Smooth muscle cell (in vitro differentiated cells): ENCODE data around the gene TLR6. TPM values are rescaled to one million over a fixed set of nuclear protein-coding genes. Genes with fewer than 3 reads are reported as not detected.

Experiments
- DNase-seq: peaks from one replicate; lab custom pipeline; 2025; ENCODE audit not compliant: unreplicated experiment; lab: John Stamatoyannopoulos, UW
- H2AFZ ChIP-seq: fragments of 200-600 bp; sonication (generic); 2 replicates; pipeline ENCODE4 v1.6.0; 2016; ENCODE audit warnings: antibody characterized with exemption, low read depth, mild to moderate bottlenecking
- H3F3A ChIP-seq: fragments of 200-600 bp; sonication (generic); 2 replicates; pipeline ENCODE4 v1.6.0; 2017; ENCODE audit warnings: antibody characterized with exemption, low read depth
- H3K27ac ChIP-seq: fragments of 200-600 bp; sonication (generic); 2 replicates; pipeline ENCODE4 v1.5.1; 2016; ENCODE audit warnings: low read depth, mild to moderate bottlenecking
- H3K27me3 ChIP-seq: fragments of 200-600 bp; sonication (generic); 2 replicates; pipeline ENCODE4 v1.6.1; 2016; ENCODE audit warnings: low read depth, mild to moderate bottlenecking
- H3K36me3 ChIP-seq: fragments of 200-600 bp; sonication (generic); 2 replicates; pipeline ENCODE4 v1.5.1; 2016; ENCODE audit warnings: low read depth
- H3K4me1 ChIP-seq: fragments of 200-600 bp; sonication (generic); 2 replicates; pipeline ENCODE4 v1.5.1; 2016; ENCODE audit warnings: low read depth
- H3K4me2 ChIP-seq: fragments of 200-600 bp; sonication (generic); 2 replicates; pipeline ENCODE4 v1.6.0; 2016; ENCODE audit warnings: mild to moderate bottlenecking
- H3K4me3 ChIP-seq: fragments of 200-600 bp; sonication (generic); 2 replicates; pipeline ENCODE4 v1.5.1; 2016; ENCODE audit warnings: mild to moderate bottlenecking
- H3K79me2 ChIP-seq: fragments of 200-600 bp; sonication (generic); 2 replicates; pipeline ENCODE4 v1.6.0; 2016; ENCODE audit warnings: low read depth, mild to moderate bottlenecking
- H3K9ac ChIP-seq: fragments of 200-600 bp; sonication (generic); 2 replicates; pipeline ENCODE4 v1.6.0; 2016; ENCODE audit warnings: low read depth
- H3K9me3 ChIP-seq: fragments of 200-600 bp; sonication (generic); replicated peaks from 2 replicates; pipeline ENCODE4 v1.5.1; 2016; ENCODE audit warnings: low read depth
- H4K20me1 ChIP-seq: fragments of 200-600 bp; sonication (generic); 2 replicates; pipeline ENCODE4 v1.6.0; 2016; ENCODE audit warnings: low read depth
- CTCF ChIP-seq: fragments of 200-600 bp; sonication (generic); IDR thresholded peaks from 2 replicates; pipeline ENCODE4 v1.5.1; 2017; ENCODE audit warnings: borderline replicate concordance, mild to moderate bottlenecking, antibody characterized with exemption; ENCODE audit not compliant: insufficient read depth, poor library complexity, severe bottlenecking
- WGBS: methylation state at CpG from one replicate; pipeline ENCODE4 v1.1.7; 2016; ENCODE audit warnings: low lambda C conversion rate; 5-methylcytosine and 5-hydroxymethylcytosine counted together
- polyA plus RNA-seq: library from polyadenylated mRNA; unstranded; fragments of >200 nt; fragmentation: Nextera tagmentation; extraction: Ambion mirVana; gene quantifications from 2 replicates; pipeline ENCODE4 v1.2.1, GENCODE V29; 2016
- total RNA-seq: library from RNA; depleted of rRNA; stranded (reverse); fragments of >200 nt; gene quantifications from 2 replicates; pipeline ENCODE4 v1.2.3, GENCODE V29; 2014

Gene TLR6
- total and polyA plus RNA-seq, 2 experiments from 2014 or later, result 0.17 to 4.4 TPM

- Histone ChIP-seq H3K4me2 (peak overlapping the region; percentile 52), H3K9ac (peak overlapping the region; percentile 75), H3F3A (peaks cover 33% of the 10 kb centered on the region), H2AFZ (no peak overlapping the region), H3K27me3 (no peaks in the 10 kb centered on the region), H3K36me3 (peaks cover 14% of the 10 kb centered on the region), H3K27ac (peak overlapping the region; percentile 98), H4K20me1 (peaks cover 73% of the 10 kb centered on the region), H3K4me1 (no peaks in the 10 kb centered on the region), H3K79me2 (peaks cover 60% of the 10 kb centered on the region), H3K4me3 (no peak overlapping the region), H3K9me3 (no peaks in the 10 kb centered on the region)
- WGBS, result 79% methylated on average over 1 of the region's 1 CpG
- TF ChIP-seq CTCF, result no peak
- no peak for DNase-seq
These were observed 32.5 kb upstream of the TLR6 start for GRCh38 chr4:38889143-38889542.

GRCh38 chr4:38884254-38884653 lies 27.6 kb upstream of the TLR6 start:
- Histone ChIP-seq H3K4me1 (no peaks in the 10 kb centered on the region), H3F3A (peaks cover 32% of the 10 kb centered on the region), H3K36me3 (peaks cover 21% of the 10 kb centered on the region), H3K4me2 (no peak overlapping the region), H3K79me2 (peaks cover 74% of the 10 kb centered on the region), H3K9me3 (no peaks in the 10 kb centered on the region), H3K27ac (no peak overlapping the region), H3K27me3 (no peaks in the 10 kb centered on the region), H2AFZ (no peak overlapping the region), H3K4me3 (no peak overlapping the region), H4K20me1 (peaks cover 89% of the 10 kb centered on the region), H3K9ac (no peak overlapping the region)
- no peak for TF ChIP-seq CTCF
- WGBS, result 99% methylated on average over 4 of the region's 4 CpGs
- DNase-seq, result no peak

GRCh38 chr4:38876636-38877035 lies 20.0 kb upstream of the TLR6 start:
- Histone ChIP-seq H3F3A (no peaks in the 10 kb centered on the region), H3K9ac (no peak overlapping the region), H3K4me3 (no peak overlapping the region), H2AFZ (no peak overlapping the region), H3K27me3 (no peaks in the 10 kb centered on the region), H3K4me2 (no peak overlapping the region), H3K9me3 (no peaks in the 10 kb centered on the region), H3K27ac (no peak overlapping the region), H3K4me1 (no peaks in the 10 kb centered on the region), H3K36me3 (peaks cover 16% of the 10 kb centered on the region), H4K20me1 (peaks cover 99% of the 10 kb centered on the region), H3K79me2 (peaks cover 92% of the 10 kb centered on the region)
- TF ChIP-seq CTCF, result no peak
- DNase-seq, result no peak
- WGBS, result 100% methylated on average over 2 of the region's 2 CpGs

- no peaks in the 10 kb centered on the region for H3K27me3 ChIP-seq
- H3F3A ChIP-seq, result peaks cover 10% of the 10 kb centered on the region
- H3K9me3 ChIP-seq, result no peaks in the 10 kb centered on the region
- H4K20me1 ChIP-seq, result peaks cover 89% of the 10 kb centered on the region
- WGBS, result 77% methylated on average over 5 of the region's 5 CpGs
- H3K4me3 ChIP-seq, result no peak overlapping the region
- TF ChIP-seq CTCF, result peak; percentile 4
- H3K79me2 ChIP-seq, result peaks cover 94% of the 10 kb centered on the region
- no peaks in the 10 kb centered on the region for H3K36me3 ChIP-seq
- H3K4me2 ChIP-seq, result peak overlapping the region; percentile 87
- H3K4me1 ChIP-seq, result peaks cover 17% of the 10 kb centered on the region
- no peak for DNase-seq
- peak overlapping the region; percentile 99 for H3K27ac ChIP-seq
- H2AFZ ChIP-seq, result no peak overlapping the region
- peak overlapping the region; percentile 20 for H3K9ac ChIP-seq
These were observed 16.8 kb upstream of the TLR6 start for GRCh38 chr4:38873290-38873944.
